Mammary epithelial cell (primary cell): ENCODE data around the gene MAP3K10.

ENCODE experiments used
- EZH2 ChIP-seq: IDR thresholded peaks from 2 replicates; pipeline ENCODE4 v1.6.1; 2012; ENCODE audit warnings: low read length, inconsistent platforms, borderline replicate concordance
- TF ChIP-seq, protein P1 (sequence below), 2 donors: IDR thresholded peaks in 1 of 2; conservative IDR thresholded peaks in 1 of 2; 2 replicates each; pipeline ENCODE4 v1.5.1; 2011 to 2012; ENCODE audit warnings: inconsistent platforms in 2 of 2, low read length in 2 of 2, mild to moderate bottlenecking in 2 of 2, control low read depth in 1 of 2, low read depth in 1 of 2; ENCODE audit not compliant: insufficient read depth in 1 of 2; ENCODE audit errors: extremely low read depth in 1 of 2

DNA sequence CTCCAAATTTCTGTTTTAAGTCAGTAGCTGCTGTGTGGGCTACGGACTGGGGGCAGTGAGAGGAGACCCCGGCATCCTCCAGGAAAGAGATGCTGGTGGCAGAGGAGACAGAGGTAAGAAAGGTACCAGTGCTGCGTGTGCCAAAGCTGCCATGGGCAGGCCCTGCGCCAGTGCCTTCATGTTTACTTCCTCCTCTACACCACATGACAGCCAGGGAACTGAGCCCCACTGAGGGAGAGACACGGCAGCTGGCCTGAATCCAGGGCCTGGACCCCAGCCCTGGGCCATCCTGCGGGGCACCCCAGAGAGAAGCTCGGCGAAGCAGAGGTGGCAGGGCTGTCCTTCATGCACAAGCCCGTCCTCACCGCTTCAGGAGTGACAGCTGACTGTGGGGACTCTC lies 58.0 kb downstream of the MAP3K10 start:
- TF ChIP-seq, protein P1, sequence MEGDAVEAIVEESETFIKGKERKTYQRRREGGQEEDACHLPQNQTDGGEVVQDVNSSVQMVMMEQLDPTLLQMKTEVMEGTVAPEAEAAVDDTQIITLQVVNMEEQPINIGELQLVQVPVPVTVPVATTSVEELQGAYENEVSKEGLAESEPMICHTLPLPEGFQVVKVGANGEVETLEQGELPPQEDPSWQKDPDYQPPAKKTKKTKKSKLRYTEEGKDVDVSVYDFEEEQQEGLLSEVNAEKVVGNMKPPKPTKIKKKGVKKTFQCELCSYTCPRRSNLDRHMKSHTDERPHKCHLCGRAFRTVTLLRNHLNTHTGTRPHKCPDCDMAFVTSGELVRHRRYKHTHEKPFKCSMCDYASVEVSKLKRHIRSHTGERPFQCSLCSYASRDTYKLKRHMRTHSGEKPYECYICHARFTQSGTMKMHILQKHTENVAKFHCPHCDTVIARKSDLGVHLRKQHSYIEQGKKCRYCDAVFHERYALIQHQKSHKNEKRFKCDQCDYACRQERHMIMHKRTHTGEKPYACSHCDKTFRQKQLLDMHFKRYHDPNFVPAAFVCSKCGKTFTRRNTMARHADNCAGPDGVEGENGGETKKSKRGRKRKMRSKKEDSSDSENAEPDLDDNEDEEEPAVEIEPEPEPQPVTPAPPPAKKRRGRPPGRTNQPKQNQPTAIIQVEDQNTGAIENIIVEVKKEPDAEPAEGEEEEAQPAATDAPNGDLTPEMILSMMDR (conservative IDR thresholded peaks at IDR 0.05 in 1 of 2, IDR thresholded peaks at IDR 0.05 in 1 of 2; ENCODE audit: extremely low read depth in 1 of 2, insufficient read depth in 1 of 2, low read depth in 1 of 2, low read length in 2 of 2), result no peak
- TF ChIP-seq EZH2, result no peak
